Adipose tissue (tissue), 3 donors: Measurements from ENCODE around the gene IVNS1ABP. TPM values are rescaled to one million over a fixed set of nuclear protein-coding genes. Genes with fewer than 3 reads are reported as not detected.
"Not testable (repeated sequence)": the region's sequence is repeated elsewhere in the genome, so short reads cannot be mapped to it uniquely, and the experiment has no call there.

ENCODE experiments used
- H3K27ac ChIP-seq: one replicate; pipeline ENCODE4 v1.5.1; 2013; ENCODE audit warnings: low read depth, low read length
- WGBS, 3 donors: extraction: QIAGEN DNeasy Blood & Tissue Kit; methylation state at CpG; one replicate each; pipeline ENCODE4 v1.1.7; 2013; 5-methylcytosine and 5-hydroxymethylcytosine counted together
- polyA plus RNA-seq, 3 donors: library from polyadenylated mRNA; stranded (reverse); fragments of 200-250 nt; gene quantifications; one replicate each; pipeline ENCODE4 v1.2.3, GENCODE V29; 2013
- donor health status: healthy with polysubstance abuse.
- donor health status: Bipolar disorder and iron deficiency.
- donor health status: healthy.

Gene IVNS1ABP
- polyA plus RNA-seq, 3 donors: 24.3 to 41.6 (median 38.5) TPM

DNA sequence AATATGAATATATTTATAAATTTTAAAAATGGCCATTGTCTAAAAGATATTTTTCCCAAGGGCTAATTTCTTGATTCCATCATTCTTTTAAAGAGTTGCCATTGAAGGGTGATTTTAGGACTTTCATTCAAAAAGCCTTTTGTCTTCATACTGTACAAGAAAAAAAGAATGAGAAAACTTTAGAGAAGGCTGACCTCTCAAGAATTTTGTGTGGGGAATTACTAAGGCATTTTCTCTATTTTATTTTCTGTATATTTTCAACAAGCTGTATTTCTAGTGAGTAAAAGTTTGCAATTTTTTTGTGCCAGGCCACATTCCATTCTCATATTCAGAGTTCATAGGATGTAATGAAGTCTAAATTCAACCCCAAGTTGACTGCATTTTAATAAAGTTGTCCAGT, 49.3 kb downstream of the IVNS1ABP start:
- no peak overlapping the region for H3K27ac ChIP-seq

DNA sequence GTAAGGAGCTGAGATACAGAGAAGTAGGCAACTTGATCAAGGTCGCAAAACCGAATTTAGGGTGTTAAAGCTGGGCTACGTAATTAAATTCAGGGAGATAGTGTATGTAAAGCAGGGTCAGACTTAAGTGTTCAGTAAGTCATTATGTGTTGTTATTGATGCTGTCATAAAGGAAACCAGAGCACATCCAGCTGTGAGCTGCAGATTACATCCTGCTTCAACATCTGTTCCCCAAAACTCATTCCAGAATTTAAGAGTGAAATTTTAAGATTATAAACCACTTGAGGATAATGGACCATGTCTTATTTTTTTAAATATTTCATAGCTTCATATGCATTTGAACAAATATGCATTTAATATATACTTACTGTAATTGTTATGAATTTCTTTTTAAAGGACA, 49.7 kb downstream of the IVNS1ABP start:
- H3K27ac ChIP-seq: no peak overlapping the region

GRCh38 chr1:185265314-185265713, 51.7 kb downstream of the IVNS1ABP start:
- no peak overlapping the region for H3K27ac ChIP-seq
- WGBS, 3 donors: 94% methylated on average over 4 of the region's 4 CpGs

More for the DNA sequence above, 49.7 kb downstream of the IVNS1ABP start:
- WGBS, 3 donors: 60 to 79% (median 76%) methylated on average over 3 of the region's 3 CpGs

DNA sequence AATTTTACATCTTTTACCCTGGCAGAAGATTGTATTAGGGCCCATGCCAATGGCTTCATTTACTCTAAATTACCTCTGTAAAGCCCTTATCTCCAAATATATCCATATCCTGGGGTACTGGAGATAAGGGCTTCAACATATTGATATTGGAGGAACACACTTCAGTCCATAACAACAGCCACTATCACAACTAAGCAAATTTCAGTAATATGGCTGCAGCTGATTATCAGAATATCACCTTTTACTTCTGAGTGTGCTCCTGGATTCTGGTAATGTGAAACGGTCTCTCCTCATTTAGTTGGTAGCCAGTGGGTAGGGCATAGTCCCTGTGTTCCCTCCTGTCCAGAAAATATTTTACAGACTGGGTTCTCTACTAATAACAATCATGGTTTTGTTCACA, 53.3 kb downstream of the IVNS1ABP start:
- no peak overlapping the region for H3K27ac ChIP-seq
- 85 to 90% (median 86%) methylated on average over 1 of the region's 1 CpG for WGBS, 3 donors

GRCh38 chr1:185263292-185263691, 53.8 kb downstream of the IVNS1ABP start:
- 92 to 98% (median 92%) methylated on average over 3 of the region's 3 CpGs for WGBS, 3 donors
- H3K27ac ChIP-seq: no peak overlapping the region

- 94 to 100% (median 98%) methylated on average over 1 of the region's 1 CpG for whole genome bisulfite sequencing, 3 donors
- no peak overlapping the region for H3K27ac ChIP-seq
These were observed 54.9 kb downstream of the IVNS1ABP start for GRCh38 chr1:185262151-185262550.

DNA sequence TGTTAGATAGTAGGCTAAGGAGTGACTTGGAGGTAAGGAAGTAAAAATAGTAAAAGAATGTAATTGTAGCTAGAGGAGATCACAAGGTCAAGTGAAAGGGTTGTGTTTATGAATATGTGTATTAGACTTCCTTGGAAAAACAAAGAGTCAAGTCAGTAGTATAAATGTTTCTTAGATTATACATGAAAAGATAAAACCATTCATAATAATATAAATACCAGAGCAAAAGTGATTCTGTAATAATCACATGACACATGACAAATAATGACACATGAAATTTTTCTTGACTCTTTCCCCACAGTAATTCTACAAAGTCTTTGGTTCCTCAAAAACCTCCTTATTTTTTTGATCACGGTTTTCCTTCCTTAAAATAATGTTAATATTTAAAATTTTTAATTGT, 56.4 kb downstream of the IVNS1ABP start:
- no peak overlapping the region for H3K27ac ChIP-seq
- 79 to 91% (median 79%) methylated on average over 1 of the region's 1 CpG for WGBS, 3 donors

- no peak overlapping the region for H3K27ac ChIP-seq
- whole genome bisulfite sequencing, 3 donors: 86 to 97% (median 86%) methylated on average over 1 of the region's 1 CpG
These were observed 58.4 kb downstream of the IVNS1ABP start for GRCh38 chr1:185258676-185259075.

DNA sequence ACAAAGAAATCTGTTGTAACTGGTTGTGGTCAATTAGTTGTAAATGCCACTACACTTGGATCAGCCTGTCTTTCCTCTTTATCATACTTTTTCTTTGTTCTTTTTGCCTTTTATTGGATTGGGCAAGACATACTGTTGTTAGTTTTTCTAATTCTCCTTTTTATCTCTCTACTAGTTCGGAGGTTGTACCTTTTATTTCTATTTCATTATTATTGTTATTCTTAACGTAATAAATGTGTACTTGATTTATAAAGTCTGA, 59.2 kb downstream of the IVNS1ABP start:
- 84 to 98% (median 96%) methylated on average over 2 of the region's 2 CpGs for WGBS, 3 donors
- H3K27ac ChIP-seq: no peak overlapping the region

- not testable (repeated sequence) for H3K27ac ChIP-seq
- 91 to 94% (median 94%) methylated on average over 6 to 19 of the region's 32 CpGs for WGBS, 3 donors
These were observed 59.7 kb downstream of the IVNS1ABP start for GRCh38 chr1:185257116-185257949.

GRCh38 chr1:185255595-185255994, 61.4 kb downstream of the IVNS1ABP start:
- H3K27ac ChIP-seq: not testable (repeated sequence)
- WGBS, 3 donors: 88 to 100% (median 91%) methylated on average over 2 to 5 of the region's 6 CpGs

GRCh38 chr1:185252404-185252803, 64.6 kb downstream of the IVNS1ABP start:
- WGBS, 3 donors: no CpG with 5 or more reads among the region's 1 CpG
- not testable (repeated sequence) for H3K27ac ChIP-seq

DNA sequence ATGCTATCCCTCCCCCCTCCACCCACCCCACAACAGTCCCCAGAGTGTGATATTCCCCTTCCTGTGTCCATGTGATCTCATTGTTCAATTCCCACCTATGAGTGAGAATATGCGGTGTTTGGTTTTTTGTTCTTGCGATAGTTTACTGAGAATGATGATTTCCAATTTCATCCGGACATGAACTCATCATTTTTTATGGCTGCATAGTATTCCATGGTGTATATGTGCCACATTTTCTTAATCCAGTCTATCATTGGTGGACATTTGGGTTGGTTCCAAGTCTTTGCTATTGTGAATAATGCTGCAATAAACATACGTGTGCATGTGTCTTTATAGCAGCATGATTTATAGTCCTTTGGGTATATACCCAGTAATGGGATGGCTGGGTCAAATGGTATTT, 65.1 kb downstream of the IVNS1ABP start:
- 97 to 100% (median 100%) methylated on average over 3 of the region's 4 CpGs for WGBS, 3 donors
- not testable (repeated sequence) for H3K27ac ChIP-seq

DNA sequence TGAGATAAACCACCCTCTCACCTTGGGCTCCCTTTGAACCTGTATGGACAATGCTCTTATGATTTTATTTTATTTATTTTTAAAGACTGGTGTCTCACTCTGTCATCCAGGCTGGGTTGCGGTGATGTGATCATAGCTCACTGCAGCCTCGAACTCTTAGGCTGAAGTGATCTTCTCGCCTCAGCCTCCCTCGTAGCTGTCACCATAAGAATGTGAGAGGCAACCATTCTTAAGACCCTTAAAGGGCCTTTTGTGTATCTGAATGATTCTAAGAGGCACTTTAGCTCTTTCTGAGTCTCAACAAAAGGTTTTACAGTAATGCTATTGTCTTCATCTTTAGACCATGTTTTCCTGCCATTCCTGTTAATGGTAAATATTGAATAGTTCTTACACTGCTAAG, 67.0 kb downstream of the IVNS1ABP start:
- WGBS, 3 donors: 95 to 97% (median 95%) methylated on average over 4 of the region's 4 CpGs
- H3K27ac ChIP-seq: no peak overlapping the region

DNA sequence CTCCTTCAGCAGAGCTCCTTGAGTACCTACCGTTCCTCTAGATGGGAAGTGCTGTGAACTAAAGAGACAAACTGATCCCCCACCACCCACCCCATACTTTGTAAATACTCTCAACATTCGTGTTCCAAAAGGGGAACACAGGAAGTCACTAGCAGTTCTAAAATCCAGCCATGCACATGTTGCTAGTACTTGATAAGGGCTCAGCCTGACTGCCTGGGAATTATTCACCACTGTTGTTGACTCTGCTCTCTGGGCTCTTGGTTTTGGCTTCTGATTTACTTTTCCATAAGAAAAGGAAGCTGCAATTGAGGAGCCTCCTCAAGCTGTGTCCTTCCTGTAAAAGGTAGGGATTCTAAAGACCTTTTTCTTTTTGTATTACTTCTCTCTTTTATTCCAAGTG, 67.5 kb downstream of the IVNS1ABP start:
- 38 to 62% (median 58%) methylated on average over 2 of the region's 2 CpGs for WGBS, 3 donors
- no peak overlapping the region for H3K27ac ChIP-seq

Other genes starting within 250 kb of the IVNS1ABP start
- 1 to 10 TPM; 3.7 to 8.8 (median 4.1) TPM for gene TRMT1L, start 160.3 kb downstream of the IVNS1ABP start, polyA plus RNA-seq
- gene SWT1, start 160.1 kb downstream of the IVNS1ABP start, polyA plus RNA-seq: 1 to 10 TPM; 1.7 to 5.5 (median 5.1) TPM